Measurements from ENCODE around the gene ST3GAL6.

The ST3GAL6 gene

DNA sequence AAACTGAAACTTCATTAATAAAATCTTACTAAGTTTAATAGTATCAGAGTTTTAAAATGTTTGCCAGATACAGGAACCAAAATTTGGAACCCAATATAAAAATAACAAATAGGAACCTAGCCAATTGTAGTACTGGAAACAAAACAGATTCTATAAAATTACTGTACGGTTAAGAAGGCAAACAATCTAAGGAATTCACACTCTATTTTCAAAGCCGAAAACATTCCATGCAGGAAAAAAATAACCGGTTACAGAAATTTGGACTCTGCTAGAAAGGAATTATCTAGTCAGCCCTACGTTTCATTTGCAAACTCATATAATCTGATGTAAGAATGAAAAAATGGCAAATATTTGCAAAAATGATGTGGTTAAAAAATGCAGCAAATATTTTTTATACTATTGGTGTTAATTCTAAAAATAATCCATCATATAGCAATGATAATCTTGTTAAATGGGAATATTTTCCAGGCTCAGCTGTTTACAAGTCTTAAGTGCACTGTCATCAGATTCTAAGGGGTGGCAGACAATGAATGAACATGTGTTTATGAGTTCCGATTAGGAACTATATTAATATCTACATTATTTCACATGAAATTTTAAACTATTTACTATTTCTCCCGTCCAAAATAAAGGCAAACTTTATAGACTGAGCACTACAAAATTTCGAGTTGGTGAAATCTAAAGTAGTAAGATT is 80.3 kb downstream of the ST3GAL6 start:
- Histone ChIP-seq H3K36me3 (ENCODE audit: control insufficient read depth in 2 of 2, insufficient read depth in 1 of 2, low read length in 2 of 2) (peaks cover 6 to 14% of the 10 kb centered on the region in 2 experiments; a peak in 1 of 3 replicates), H3K27ac (ENCODE audit: extremely low read depth, low read depth, low read length) (no peak overlapping the region), H3K4me1 (ENCODE audit: control insufficient read depth, insufficient read depth, low read length) (no peaks in the 10 kb centered on the region), H3K9me3 (ENCODE audit: control insufficient read depth, insufficient read depth, low read depth, low read length) (no peaks in the 10 kb centered on the region), H3K4me3 (ENCODE audit: low read depth, low read length) (no peak overlapping the region)
- ChIA-PET CTCF (interaction anchor here (0.6 to 1.3 kb wide), 2 partner anchors 17 to 342 kb away, joined by 3 read pairs; no protein-coding TSS in a partner anchor), POLR2A (no interaction called here)
- TF ChIP-seq EGR2 (tag by site-specific recombination; IDR thresholded peaks at IDR 0.05; ENCODE audit: low read depth) (no peak), ZNF19 (tag by site-specific recombination; IDR thresholded peaks at IDR 0.05; ENCODE audit: low read depth) (no peak), KLF8 (tag by site-specific recombination; IDR thresholded peaks at IDR 0.05) (no peak)

Data from HEK293 (cell line).